H1 (cell line): ENCODE results near the gene CCDC192. TPM values are rescaled to one million over a fixed set of nuclear protein-coding genes. Genes with fewer than 3 reads are reported as not detected.

Experiments used
- CTCF ChIA-PET: fragments of 300-600 bp; sonication (Branson Sonifier 250); formaldehyde crosslinking; loops from one replicate; lab custom pipeline; 2021; ENCODE audit not compliant: partially characterized antibody; lab: Charles Lee
- POLR2A ChIA-PET: fragments of 300-600 bp; sonication (Branson Sonifier 250); formaldehyde crosslinking; loops from one replicate; lab custom pipeline; 2021; ENCODE audit warnings: inconsistent platforms; ENCODE audit not compliant: partially characterized antibody; lab: Charles Lee
- DNase-seq, 2 experiments: peaks; one replicate each; pipeline versions ENCODE4 v3.0.0 to v3.0.0-alpha.2; 2010 to 2022; ENCODE audit warnings: low spot score in 2 of 2, low read depth in 1 of 2, mixed read lengths in 1 of 2
- FAIRE-seq: peaks from 2 replicates; lab custom pipeline; 2011; peaks lifted over from hg19 to GRCh38; lab: Jason Lieb, UNC
- H2AFZ ChIP-seq: 2 replicates; pipeline ENCODE4 v1.8.1; 2012; ENCODE audit warnings: low read length, inconsistent platforms
- H2AK5ac ChIP-seq: 2 replicates; pipeline ENCODE4 v1.6.1; 2013; ENCODE audit warnings: low read depth, low read length
- H2BK120ac ChIP-seq: replicated peaks from 2 replicates; pipeline ENCODE3; 2013; ENCODE audit warnings: low read depth, low read length, inconsistent platforms
- H2BK12ac ChIP-seq: 2 replicates; pipeline ENCODE4 v1.6.1; 2013; ENCODE audit warnings: low read depth, low read length
- H2BK15ac ChIP-seq: 2 replicates; pipeline ENCODE4 v1.6.1; 2013; ENCODE audit warnings: low read length
- H2BK20ac ChIP-seq: 2 replicates; pipeline ENCODE4 v1.6.1; 2013; ENCODE audit warnings: low read length
- H2BK5ac ChIP-seq: 2 replicates; pipeline ENCODE4 v1.6.1; 2013; ENCODE audit warnings: low read depth, low read length
- H3K14ac ChIP-seq: 2 replicates; pipeline ENCODE4 v1.6.1; 2013; ENCODE audit warnings: inconsistent platforms; ENCODE audit not compliant: insufficient read length
- H3K18ac ChIP-seq: 2 replicates; pipeline ENCODE4 v1.6.1; 2013; ENCODE audit warnings: low read length; ENCODE audit errors: extremely low read depth
- H3K23ac ChIP-seq: 2 replicates; pipeline ENCODE4 v1.6.1; 2013; ENCODE audit warnings: inconsistent platforms; ENCODE audit not compliant: insufficient read length
- H3K23me2 ChIP-seq: 2 replicates; pipeline ENCODE4 v1.6.1; 2013; ENCODE audit warnings: low read depth, low read length
- H3K27ac ChIP-seq: 2 replicates; pipeline ENCODE4 v1.6.1; 2011; ENCODE audit warnings: low read depth, low read length, inconsistent platforms
- H3K27me3 ChIP-seq, 4 experiments: replicated peaks in 1 of 4; 1 replicate in 1 of 4; 2 replicates in 3 of 4; pipeline versions ENCODE4 v1.6.1 to v1.8.1; 2011 to 2013; ENCODE audit warnings: low read length in 3 of 4, mild to moderate bottlenecking in 3 of 4, inconsistent platforms in 2 of 4, mixed read lengths in 2 of 4, moderate library complexity in 1 of 4; ENCODE audit not compliant: control insufficient read depth in 3 of 4, insufficient read depth in 3 of 4; ENCODE audit errors: extremely low read depth in 1 of 4
- H3K36me3 ChIP-seq, 4 experiments: 2 replicates each; pipeline versions ENCODE4 v1.6.1 to v1.8.1; 2011 to 2013; ENCODE audit warnings: mild to moderate bottlenecking in 4 of 4, low read length in 3 of 4, moderate library complexity in 2 of 4, control low read depth in 1 of 4, inconsistent platforms in 1 of 4; ENCODE audit not compliant: insufficient read depth in 4 of 4, control insufficient read depth in 2 of 4
- H3K4ac ChIP-seq: replicated peaks from 2 replicates; pipeline ENCODE3; 2013; ENCODE audit warnings: low read length, low read depth, mixed read lengths, inconsistent platforms; ENCODE audit not compliant: insufficient read length
- H3K4me1 ChIP-seq, 4 experiments: replicated peaks in 1 of 4; 1 replicate in 1 of 4; 2 replicates in 3 of 4; pipeline versions ENCODE4 v1.6.1 to v1.8.1; 2011 to 2013; ENCODE audit warnings: low read length in 3 of 4, inconsistent platforms in 2 of 4, mixed read lengths in 1 of 4; ENCODE audit not compliant: insufficient read depth in 4 of 4, control insufficient read depth in 3 of 4
- H3K4me2 ChIP-seq, 2 experiments: 2 replicates each; pipeline versions ENCODE4 v1.6.1 to v1.8.1; 2011 to 2013; ENCODE audit warnings: low read depth in 2 of 2, low read length in 2 of 2, control low read depth in 1 of 2, inconsistent platforms in 1 of 2, mild to moderate bottlenecking in 1 of 2; ENCODE audit not compliant: insufficient read depth in 1 of 2
- H3K4me3 ChIP-seq, 4 experiments: fragments of 200-600, 300-600 bp in 1 of 4; sonication (generic), shearing (Covaris generic), sonication (Bioruptor Twin) in 1 of 4; 2 replicates each; pipeline versions ENCODE4 v1.5.1 to v1.8.1; 2011 to 2016; ENCODE audit warnings: low read length in 4 of 4, low read depth in 3 of 4, control low read depth in 2 of 4, inconsistent platforms in 2 of 4, mild to moderate bottlenecking in 2 of 4, mixed read lengths in 1 of 4, moderate library complexity in 1 of 4; ENCODE audit not compliant: insufficient read depth in 2 of 4; ENCODE audit errors: extremely low read depth in 1 of 4
- H3K56ac ChIP-seq: replicated peaks from 2 replicates; pipeline ENCODE3; 2013; ENCODE audit warnings: low read depth, mild to moderate bottlenecking, mixed read lengths, low read length, inconsistent platforms; ENCODE audit not compliant: insufficient read length
- H3K79me1 ChIP-seq: 2 replicates; pipeline ENCODE4 v1.6.1; 2013; ENCODE audit warnings: low read depth, low read length, control low read depth
- H3K79me2 ChIP-seq, 2 experiments: 2 replicates each; pipeline versions ENCODE4 v1.6.1 to v1.8.1; 2012 to 2013; ENCODE audit warnings: low read length in 2 of 2, mild to moderate bottlenecking in 2 of 2, inconsistent platforms in 1 of 2; ENCODE audit not compliant: insufficient read depth in 2 of 2, control insufficient read depth in 1 of 2
- H3K9ac ChIP-seq, 4 experiments: replicated peaks in 1 of 4; 1 replicate in 1 of 4; 2 replicates in 3 of 4; pipeline versions ENCODE4 v1.6.1 to v1.8.1; 2011 to 2013; ENCODE audit warnings: low read depth in 3 of 4, low read length in 3 of 4, control low read depth in 2 of 4, mild to moderate bottlenecking in 2 of 4, moderate library complexity in 2 of 4, inconsistent platforms in 1 of 4; ENCODE audit errors: extremely low read depth in 1 of 4
- H3K9me3 ChIP-seq, 2 experiments: 2 replicates each; pipeline versions ENCODE4 v1.6.1 to v1.8.1; 2012 to 2013; ENCODE audit warnings: mild to moderate bottlenecking in 2 of 2, moderate library complexity in 2 of 2, control low read depth in 1 of 2, inconsistent platforms in 1 of 2, low read depth in 1 of 2, low read length in 1 of 2, mixed read lengths in 1 of 2; ENCODE audit not compliant: insufficient read depth in 2 of 2
- H4K20me1 ChIP-seq, 2 experiments: replicated peaks in 1 of 2; 2 replicates each; pipeline versions ENCODE3 to v1.8.1; 2011 to 2013; ENCODE audit warnings: inconsistent platforms in 2 of 2, low read length in 2 of 2, mild to moderate bottlenecking in 1 of 2; ENCODE audit not compliant: insufficient read depth in 2 of 2, control insufficient read depth in 1 of 2
- H4K5ac ChIP-seq: 2 replicates; pipeline ENCODE4 v1.6.1; 2013; ENCODE audit warnings: low read length, low read depth, mixed read lengths, inconsistent platforms; ENCODE audit not compliant: insufficient read length
- H4K8ac ChIP-seq: 2 replicates; pipeline ENCODE4 v1.8.0; 2013; ENCODE audit warnings: mild to moderate bottlenecking, moderate library complexity, low read length, inconsistent platforms; ENCODE audit not compliant: insufficient read depth; ENCODE audit errors: extremely low read depth
- H4K91ac ChIP-seq: replicated peaks from 2 replicates; pipeline ENCODE3; 2013; ENCODE audit warnings: low read length, mixed read lengths, inconsistent platforms; ENCODE audit not compliant: insufficient read length
- CBX5 ChIP-seq: fragments of 300-800, 300-1000 bp; sonication (generic); IDR thresholded peaks from 2 replicates; pipeline ENCODE4 v1.7.1; 2016; ENCODE audit warnings: antibody characterized with exemption, low read length, low read depth
- NRF1 ChIP-seq: IDR thresholded peaks from 2 replicates; pipeline ENCODE4 v1.6.1; 2011; ENCODE audit warnings: mild to moderate bottlenecking, low read depth, low read length, improper control_type of control experiment
- SAP30 ChIP-seq: fragments of 300-600 bp; sonication (generic); IDR thresholded peaks from 2 replicates; pipeline ENCODE4 v1.7.1; 2012; ENCODE audit warnings: low read length, moderate library complexity, mild to moderate bottlenecking, inconsistent platforms; ENCODE audit not compliant: insufficient read depth, insufficient replicate concordance
- SRF ChIP-seq: IDR thresholded peaks from 2 replicates; pipeline ENCODE4 v1.6.1; 2011; ENCODE audit warnings: mild to moderate bottlenecking, low read depth, low read length, moderate library complexity
- polyA plus RNA-seq, 7 experiments: library from polyadenylated mRNA; depleted of rRNA in 3 of 7; stranded (reverse) in 5 of 7; unstranded in 2 of 7; fragments of >200 nt in 5 of 7; fragments of 200-250 nt in 2 of 7; gene quantifications; 1 replicate in 5 of 7; 2 replicates in 1 of 7; 4 replicates in 1 of 7; pipeline versions ENCODE4 v1.2.1 to v1.2.3, GENCODE V29; 2011 to 2013; ENCODE audit warnings: missing spikeins in 2 of 7, mixed read lengths in 2 of 7
- total RNA-seq: library from RNA; stranded (reverse); fragmentation: NEBNext Ultra II Directional; extraction: Animal tissue kit (Norgen Biotek cat#: 25700); gene quantifications from 2 replicates; pipeline ENCODE4 v1.2.1, GENCODE V29; 2021
- TF ChIP-seq, protein P1 (sequence below): IDR thresholded peaks from 2 replicates; pipeline ENCODE4 v1.6.1; 2012; ENCODE audit warnings: inconsistent platforms

Gene CCDC192
- total and polyA plus RNA-seq, 2 of the 8 experiments (the other 6 are each of a cell fraction or from before 2014, with no cell fraction given): 0.61 TPM; not detected in 1

GRCh38 chr5:127863161-127863560, 160.0 kb downstream of the CCDC192 start:
- Histone ChIP-seq H3K4me2 (no peak overlapping the region), H3K56ac (no peak overlapping the region), H2BK120ac (no peak overlapping the region), H3K23ac (no peak overlapping the region), H2AK5ac (no peak overlapping the region), H4K8ac (no peak overlapping the region), H4K5ac (no peak overlapping the region), H3K79me1 (no peaks in the 10 kb centered on the region), H3K27me3 (no peaks in the 10 kb centered on the region), H3K14ac (no peak overlapping the region), H3K9me3 (no peaks in the 10 kb centered on the region), H3K4me3 (no peak overlapping the region), H3K23me2 (no peaks in the 10 kb centered on the region), H4K91ac (no peak overlapping the region), H2BK20ac (no peak overlapping the region), H3K4me1 (no peaks in the 10 kb centered on the region), H3K4ac (no peak overlapping the region), H2AFZ (no peak overlapping the region), H3K9ac (no peak overlapping the region), H2BK5ac (no peak overlapping the region), H3K27ac (no peak overlapping the region), H3K36me3 (no peaks in the 10 kb centered on the region), H2BK15ac (no peak overlapping the region), H4K20me1 (no peaks in the 10 kb centered on the region), H3K18ac (no peak overlapping the region), H3K79me2 (no peaks in the 10 kb centered on the region), H2BK12ac (no peak overlapping the region)
- POLR2A ChIA-PET: no interaction called here
- FAIRE-seq: no peak
- CTCF ChIA-PET: interaction anchor here (1.0 to 1.2 kb wide), 2 partner anchors 9 to 93 kb away, joined by 3 to 4 read pairs; no protein-coding TSS in a partner anchor
- DNase-seq: no peak
- TF ChIP-seq SAP30 (no peak), CBX5 (no peak), SRF (no peak), NRF1 (no peak)
- TF ChIP-seq, protein P1, sequence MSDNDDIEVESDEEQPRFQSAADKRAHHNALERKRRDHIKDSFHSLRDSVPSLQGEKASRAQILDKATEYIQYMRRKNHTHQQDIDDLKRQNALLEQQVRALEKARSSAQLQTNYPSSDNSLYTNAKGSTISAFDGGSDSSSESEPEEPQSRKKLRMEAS: no peak
